Spinal cord (tissue), 10 donors: Measurements from ENCODE around the gene UBL4A. TPM values are rescaled to one million over a fixed set of nuclear protein-coding genes. Genes with fewer than 3 reads are reported as not detected.

ENCODE experiments used
- DNase-seq, 6 donors: peaks; one replicate each; pipeline versions ENCODE4 v3.0.0 to v3.0.0-alpha.2; 2013 to 2015; ENCODE audit warnings: low spot score in 6 of 6, low read depth in 4 of 6
- H3K27ac ChIP-seq: one replicate; pipeline ENCODE4 v1.5.1; 2013; ENCODE audit warnings: low read depth, low read length, control low read depth
- H3K27me3 ChIP-seq: one replicate; pipeline ENCODE4 v1.6.1; 2013; ENCODE audit warnings: low read length; ENCODE audit not compliant: control insufficient read depth, insufficient read depth
- H3K36me3 ChIP-seq: one replicate; pipeline ENCODE4 v1.6.1; 2013; ENCODE audit warnings: low read length; ENCODE audit not compliant: control insufficient read depth, insufficient read depth
- H3K4me1 ChIP-seq: one replicate; pipeline ENCODE4 v1.6.1; 2013; ENCODE audit warnings: low read length; ENCODE audit not compliant: control insufficient read depth, insufficient read depth
- H3K4me3 ChIP-seq: one replicate; pipeline ENCODE4 v1.5.1; 2013; ENCODE audit warnings: low read depth, low read length, control low read depth
- H3K9me3 ChIP-seq: one replicate; pipeline ENCODE4 v1.6.1; 2013; ENCODE audit warnings: low read length; ENCODE audit not compliant: control insufficient read depth, insufficient read depth
- WGBS: methylation state at CpG from one replicate; pipeline ENCODE4 v1.1.5; 2013; ENCODE audit warnings: missing lambda C conversion rate; ENCODE audit not compliant: insufficient coverage; 5-methylcytosine and 5-hydroxymethylcytosine counted together
- polyA plus RNA-seq, 2 donors: library from polyadenylated mRNA; unstranded; fragments of 120-200 nt; gene quantifications; one replicate each; pipeline ENCODE4 v1.2.1, GENCODE V29; 2013; ENCODE audit not compliant: insufficient read length in 2 of 2
- total RNA-seq, 2 donors: library from RNA; depleted of rRNA in 1 of 2; stranded (reverse); fragments of 120-200 nt in 1 of 2; fragments of >200 nt in 1 of 2; gene quantifications; one replicate each; pipeline versions ENCODE4 v1.2.3 to v1.2.4, GENCODE V29; 2013 to 2014
- donor health status: healthy.

UBL4A gene
- total and polyA plus RNA-seq, 4 donors = 29.6 to 38.3 (median 34.8) TPM

GRCh38 chrX:154476821-154477220 is 9.6 kb downstream of the UBL4A start:
- H3K9me3 ChIP-seq = no peaks in the 10 kb centered on the region
- H3K36me3 ChIP-seq = peaks cover 18% of the 10 kb centered on the region
- 76% methylated on average over 7 of the region's 8 CpGs for WGBS
- no peak overlapping the region for H3K4me3 ChIP-seq
- no peak overlapping the region for H3K27ac ChIP-seq
- DNase-seq = no peak
- H3K27me3 ChIP-seq = no peaks in the 10 kb centered on the region
- peaks cover 21% of the 10 kb centered on the region for H3K4me1 ChIP-seq

- Histone ChIP-seq H3K36me3 (peaks cover 50% of the 10 kb centered on the region), H3K9me3 (no peaks in the 10 kb centered on the region), H3K27me3 (no peaks in the 10 kb centered on the region), H3K4me3 (no peak overlapping the region), H3K4me1 (peaks cover 13% of the 10 kb centered on the region), H3K27ac (no peak overlapping the region)
- no peak for DNase-seq
- 40% methylated on average over 1 of the region's 7 CpGs for WGBS
Measured at GRCh38 chrX:154473683-154474082, 12.7 kb downstream of the UBL4A start.

GRCh38 chrX:154472685-154473632 is 13.5 kb downstream of the UBL4A start:
- 79% methylated on average over 24 of the region's 28 CpGs for WGBS
- peaks cover 8% of the 10 kb centered on the region for H3K4me1 ChIP-seq
- H3K36me3 ChIP-seq = peaks cover 57% of the 10 kb centered on the region
- H3K4me3 ChIP-seq = no peak overlapping the region
- no peak for DNase-seq
- no peak overlapping the region for H3K27ac ChIP-seq
- H3K27me3 ChIP-seq = no peaks in the 10 kb centered on the region
- H3K9me3 ChIP-seq = no peaks in the 10 kb centered on the region

GRCh38 chrX:154471839-154472684 is 14.4 kb downstream of the UBL4A start:
- H3K9me3 ChIP-seq = no peaks in the 10 kb centered on the region
- peaks cover 5% of the 10 kb centered on the region for H3K4me1 ChIP-seq
- H3K27me3 ChIP-seq = no peaks in the 10 kb centered on the region
- peaks cover 66% of the 10 kb centered on the region for H3K36me3 ChIP-seq
- no peak overlapping the region for H3K27ac ChIP-seq
- no peak for DNase-seq
- no peak overlapping the region for H3K4me3 ChIP-seq
- WGBS = 84% methylated on average over 21 of the region's 23 CpGs

- H3K36me3 ChIP-seq = peaks cover 76% of the 10 kb centered on the region
- DNase-seq = no peak
- no peaks in the 10 kb centered on the region for H3K9me3 ChIP-seq
- H3K4me1 ChIP-seq = no peaks in the 10 kb centered on the region
- no peak overlapping the region for H3K4me3 ChIP-seq
- no peaks in the 10 kb centered on the region for H3K27me3 ChIP-seq
- no peak overlapping the region for H3K27ac ChIP-seq
- WGBS = 89% methylated on average over 23 of the region's 23 CpGs
Measured at GRCh38 chrX:154470914-154471568, 15.4 kb downstream of the UBL4A start.

- Histone ChIP-seq H3K27me3 (no peaks in the 10 kb centered on the region), H3K9me3 (no peaks in the 10 kb centered on the region), H3K27ac (no peak overlapping the region), H3K4me1 (no peaks in the 10 kb centered on the region), H3K4me3 (no peak overlapping the region), H3K36me3 (peaks cover 82% of the 10 kb centered on the region)
- 89% methylated on average over 14 of the region's 14 CpGs for WGBS
- no peak for DNase-seq
Measured at GRCh38 chrX:154470434-154470833, 16.0 kb downstream of the UBL4A start.

- no peaks in the 10 kb centered on the region for H3K27me3 ChIP-seq
- 89% methylated on average over 18 of the region's 18 CpGs for WGBS
- no peak overlapping the region for H3K27ac ChIP-seq
- H3K36me3 ChIP-seq = peaks cover 88% of the 10 kb centered on the region
- DNase-seq = no peak
- no peaks in the 10 kb centered on the region for H3K9me3 ChIP-seq
- H3K4me3 ChIP-seq = no peak overlapping the region
- no peaks in the 10 kb centered on the region for H3K4me1 ChIP-seq
Measured at GRCh38 chrX:154469880-154470279, 16.5 kb downstream of the UBL4A start.

- Histone ChIP-seq H3K36me3 (peaks cover 93% of the 10 kb centered on the region), H3K4me1 (no peaks in the 10 kb centered on the region), H3K4me3 (no peak overlapping the region), H3K27me3 (no peaks in the 10 kb centered on the region), H3K9me3 (no peaks in the 10 kb centered on the region), H3K27ac (no peak overlapping the region)
- WGBS = 81% methylated on average over 9 of the region's 9 CpGs
- DNase-seq = no peak
Measured at GRCh38 chrX:154469114-154469513, 17.3 kb downstream of the UBL4A start.

- no peaks in the 10 kb centered on the region for H3K9me3 ChIP-seq
- H3K4me3 ChIP-seq = no peak overlapping the region
- no peak for DNase-seq
- no peaks in the 10 kb centered on the region for H3K27me3 ChIP-seq
- WGBS = 92% methylated on average over 22 of the region's 23 CpGs
- peaks cover 100% of the 10 kb centered on the region for H3K36me3 ChIP-seq
- no peaks in the 10 kb centered on the region for H3K4me1 ChIP-seq
- no peak overlapping the region for H3K27ac ChIP-seq
Measured at GRCh38 chrX:154468217-154468616, 18.2 kb downstream of the UBL4A start.
